GM21381 (cell line): ENCODE measurements around the gene PSMA4.
"Not testable (repeated sequence)": the region's sequence is repeated elsewhere in the genome, so short reads cannot be mapped to it uniquely, and the experiment has no call there.

Experiments used
- ATAC-seq: cut with Tn5 transposase; IDR thresholded peaks from one replicate; pipeline ENCODE4 v1.9.1; 2021; ENCODE audit warnings: mild to moderate bottlenecking, moderate library complexity; ENCODE audit not compliant: unreplicated experiment

PSMA4 gene

DNA sequence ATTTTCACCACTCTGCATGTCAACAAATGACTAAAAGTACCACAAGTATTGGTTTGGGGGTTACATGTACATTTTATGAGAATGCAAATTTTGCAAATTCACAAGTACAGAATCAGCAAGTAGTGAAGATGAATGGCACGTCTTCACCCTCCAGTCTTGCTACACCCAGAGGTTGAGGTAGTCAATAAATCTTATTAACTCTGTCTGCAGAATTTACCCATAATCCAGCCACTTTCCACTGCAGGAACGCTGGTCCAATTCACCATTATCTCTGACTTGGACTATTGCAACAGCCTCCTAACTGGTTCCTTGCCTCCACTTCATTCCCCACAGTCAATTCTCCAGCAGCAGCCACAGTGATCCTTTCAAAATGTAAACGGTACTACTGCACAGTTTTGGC is 10.6 kb downstream of the PSMA4 start:
- ATAC-seq, result no peak

DNA sequence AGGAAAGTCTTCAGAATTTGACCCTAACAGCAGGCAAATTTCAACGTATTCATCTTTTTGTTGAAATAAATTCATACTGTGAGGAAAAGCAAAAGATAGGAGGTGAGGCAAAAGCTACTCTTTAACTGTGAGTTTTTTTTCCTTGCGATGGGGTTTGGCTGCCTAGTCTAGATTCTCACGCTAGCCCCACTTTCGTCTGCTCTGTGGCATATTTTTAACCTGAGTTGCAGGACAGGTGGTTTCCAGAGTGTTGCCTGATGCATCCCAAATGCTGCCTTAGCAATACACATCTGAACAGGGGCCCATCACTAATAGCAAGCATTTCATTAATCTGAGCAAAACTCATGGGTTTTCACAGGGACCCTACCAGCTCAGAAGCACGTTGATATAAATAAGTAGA is 11.7 kb downstream of the PSMA4 start:
- ATAC-seq, result no peak

DNA sequence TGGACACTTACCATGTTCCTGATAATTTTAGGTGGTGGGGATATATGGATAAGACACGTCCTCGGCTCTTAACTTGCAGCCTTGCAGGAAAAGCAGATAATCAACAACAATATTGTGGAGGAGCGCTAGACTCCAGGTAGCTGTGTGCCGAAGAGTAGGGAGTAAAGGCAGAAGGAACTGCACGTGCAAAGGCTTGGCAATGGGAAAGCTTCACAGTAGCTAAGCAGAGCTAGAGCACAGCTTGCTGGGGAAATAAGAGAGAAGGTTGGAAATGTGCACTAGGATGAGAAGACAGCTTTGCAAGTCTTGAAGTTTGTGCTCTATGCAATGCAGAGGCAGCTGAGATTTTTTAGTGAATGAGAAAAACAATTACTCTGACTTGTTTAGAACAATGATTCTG is 12.4 kb downstream of the PSMA4 start:
- ATAC-seq, result no peak

DNA sequence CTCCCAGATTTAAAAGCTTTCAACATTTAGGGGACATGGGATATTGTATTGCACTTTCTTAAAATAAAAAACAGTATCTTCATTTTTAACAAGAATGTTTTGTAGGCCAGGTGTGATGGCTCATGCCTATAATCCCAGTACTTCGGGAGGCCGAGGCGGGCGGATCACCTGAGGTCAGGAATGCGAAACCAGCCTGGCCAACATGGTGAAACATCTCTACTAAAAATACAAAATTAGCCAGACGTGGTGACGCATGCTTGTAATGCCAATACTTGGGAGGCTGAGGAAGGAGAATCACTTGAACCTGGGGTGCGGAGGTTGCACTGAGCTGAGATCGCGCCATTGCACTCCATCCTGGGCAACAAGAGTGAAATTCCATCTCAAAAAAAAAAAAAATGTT is 20.0 kb downstream of the PSMA4 start:
- not testable (repeated sequence) for ATAC-seq

DNA sequence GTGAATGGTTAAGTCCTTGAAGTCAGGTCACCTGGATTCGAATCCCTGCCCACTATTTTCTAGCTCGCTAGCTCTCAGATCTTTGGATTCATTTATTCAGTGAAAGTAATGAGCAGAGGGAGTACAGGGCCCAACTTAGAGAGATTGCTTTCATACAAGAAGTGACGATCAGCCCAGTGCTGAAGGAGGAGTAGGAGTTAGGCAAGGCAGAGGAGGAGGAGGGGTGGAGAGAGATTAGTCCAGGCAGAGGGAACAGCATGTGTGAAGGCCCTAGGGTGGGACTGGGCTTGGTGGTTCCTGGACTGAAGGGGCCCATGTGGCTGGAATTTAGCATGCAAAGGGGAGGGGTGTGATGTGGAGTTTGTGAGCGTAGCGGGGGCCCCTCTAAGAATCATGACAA is 21.2 kb downstream of the PSMA4 start:
- no peak for ATAC-seq

DNA sequence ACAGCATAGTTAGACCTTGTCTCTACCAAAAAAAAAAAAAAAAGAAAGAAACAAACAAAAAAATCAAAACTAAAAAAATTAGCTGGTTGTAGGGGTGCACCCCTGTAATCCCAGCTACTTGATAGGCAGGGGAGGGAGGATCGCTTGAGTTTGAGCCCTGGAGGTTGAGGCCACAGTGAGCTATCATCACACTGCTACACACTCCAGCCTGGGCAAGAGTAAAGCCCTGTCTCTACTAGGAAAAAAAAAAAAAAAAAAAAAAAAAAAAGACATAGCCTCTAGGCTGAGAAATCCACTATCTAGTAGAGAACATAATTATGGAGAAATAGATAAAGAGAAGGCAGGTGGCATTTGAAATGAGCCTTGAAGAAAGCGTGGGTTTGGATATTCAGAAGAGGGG is 22.8 kb downstream of the PSMA4 start:
- no peak for ATAC-seq

DNA sequence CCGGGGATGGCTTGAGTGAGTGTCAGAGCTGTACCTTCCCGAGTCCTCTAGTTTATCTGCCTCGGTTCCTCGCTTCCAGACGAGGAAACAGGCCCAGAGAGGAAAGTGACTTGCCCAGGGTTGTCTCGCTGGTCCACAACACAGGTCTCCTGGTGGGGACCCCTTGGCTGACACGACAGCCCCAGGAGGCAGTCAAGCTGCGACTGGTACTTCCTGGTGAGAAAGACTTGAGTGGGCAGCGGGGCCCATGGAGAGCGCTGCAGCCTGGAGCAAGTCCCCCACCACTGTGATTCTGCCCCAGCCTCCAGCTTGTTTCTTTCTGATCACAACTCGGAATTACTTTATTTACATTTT is 24.5 kb downstream of the PSMA4 start:
- peak; percentile 11 for ATAC-seq

DNA sequence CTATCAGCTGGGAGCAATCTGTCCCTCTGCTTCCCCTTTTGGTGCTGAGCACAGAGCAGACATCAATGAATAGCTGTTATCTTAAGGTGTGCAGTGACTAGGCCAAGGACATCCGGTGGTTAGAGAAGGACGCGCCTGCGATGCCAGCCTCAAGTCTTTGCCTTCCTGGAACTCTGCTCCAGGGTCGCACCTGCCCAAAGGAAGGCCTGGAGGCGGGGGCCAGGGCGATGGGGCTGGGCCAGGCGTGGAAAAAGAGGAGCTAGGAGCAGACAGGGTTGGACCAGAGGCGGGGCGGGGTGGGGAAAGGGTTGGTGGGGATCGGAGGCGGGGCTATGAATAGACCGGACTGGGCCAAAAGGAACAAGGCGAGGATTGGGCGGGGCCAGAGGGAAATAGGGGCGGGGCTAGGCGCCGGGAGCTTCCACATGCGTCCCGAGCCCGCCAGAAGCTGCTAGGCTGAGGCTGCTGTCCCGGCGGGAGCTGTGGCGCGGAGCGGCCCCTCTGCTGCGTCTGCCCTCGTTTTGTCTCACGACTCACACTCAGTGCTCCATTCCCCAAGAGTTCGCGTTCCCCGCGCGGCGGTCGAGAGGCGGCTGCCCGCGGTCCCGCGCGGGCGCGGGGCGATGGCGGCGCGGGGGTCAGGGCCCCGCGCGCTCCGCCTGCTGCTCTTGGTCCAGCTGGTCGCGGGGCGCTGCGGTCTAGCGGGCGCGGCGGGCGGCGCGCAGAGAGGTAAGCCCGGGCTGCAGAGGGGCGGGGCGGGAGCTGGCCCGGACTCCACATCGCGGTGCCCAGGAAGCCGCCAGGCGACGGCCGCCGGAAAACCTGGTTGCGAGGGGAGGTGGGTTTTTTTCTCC is 25.1 kb downstream of the PSMA4 start, which contains the start of gene CHRNA5:
CHRNA5 (plus strand) TSS at position 424 of the 854 bp plus-strand sequence; CDS start at position 624, 200 bp downstream.
- ATAC-seq, result peak; percentile 82

DNA sequence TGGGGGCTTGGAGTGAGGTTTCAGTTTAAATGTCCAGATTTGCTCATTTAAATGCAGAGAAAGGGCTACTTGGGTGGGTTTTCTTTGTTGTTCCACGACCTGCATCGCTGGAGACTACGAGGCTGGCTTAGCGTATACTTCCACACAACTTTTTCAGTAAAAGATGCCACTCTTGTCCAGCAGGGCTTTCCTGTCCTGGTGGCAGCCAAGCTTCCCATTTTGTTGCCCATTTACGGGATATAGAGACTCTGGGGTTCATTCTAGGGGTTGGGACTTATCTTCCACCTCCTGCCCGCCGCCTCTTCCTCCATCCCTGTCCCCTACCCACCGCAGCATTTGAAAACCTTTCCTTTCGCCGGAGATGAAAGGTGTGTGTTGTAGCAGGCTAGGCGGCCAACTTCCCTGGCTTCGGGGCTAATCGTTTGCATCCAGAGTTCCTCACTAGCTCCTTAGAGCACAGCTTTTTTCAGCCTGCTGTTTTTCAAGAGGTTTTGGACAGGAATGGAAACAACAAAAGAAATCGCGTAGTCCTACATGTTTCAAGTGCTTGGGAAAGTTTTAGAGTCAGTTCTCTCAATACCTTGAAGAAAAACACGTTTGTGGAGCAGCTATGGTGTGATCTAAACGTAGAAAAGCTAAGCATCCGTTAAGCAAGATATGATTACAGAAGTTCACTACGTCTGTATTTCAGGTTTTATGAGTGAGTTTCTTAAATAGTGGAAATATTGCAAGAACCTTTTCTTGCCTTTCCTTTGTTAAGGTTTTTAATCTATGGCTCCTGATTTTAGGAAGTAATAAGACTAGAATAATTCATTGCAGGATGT is 25.9 kb downstream of the PSMA4 start:
- peak; percentile 19 for ATAC-seq

DNA sequence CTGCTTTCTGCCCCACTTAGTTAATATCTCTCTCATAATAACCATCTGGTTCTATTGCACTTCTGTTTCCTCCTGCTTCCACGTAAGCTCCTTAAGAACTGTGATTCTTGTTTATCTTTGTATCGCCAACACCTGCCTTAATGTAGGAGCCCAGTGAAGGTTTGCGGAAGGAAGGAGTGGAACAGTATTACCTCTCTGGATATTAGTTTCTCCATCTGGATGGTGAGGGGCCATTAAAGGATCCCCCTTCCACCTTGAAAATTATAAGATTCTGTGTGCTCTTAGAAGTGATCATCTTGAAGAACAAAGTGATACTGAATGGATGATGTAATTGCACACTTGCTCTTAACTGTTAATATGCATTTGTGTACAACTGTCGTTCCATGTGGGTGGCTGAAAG is 27.3 kb downstream of the PSMA4 start:
- no peak for ATAC-seq

DNA sequence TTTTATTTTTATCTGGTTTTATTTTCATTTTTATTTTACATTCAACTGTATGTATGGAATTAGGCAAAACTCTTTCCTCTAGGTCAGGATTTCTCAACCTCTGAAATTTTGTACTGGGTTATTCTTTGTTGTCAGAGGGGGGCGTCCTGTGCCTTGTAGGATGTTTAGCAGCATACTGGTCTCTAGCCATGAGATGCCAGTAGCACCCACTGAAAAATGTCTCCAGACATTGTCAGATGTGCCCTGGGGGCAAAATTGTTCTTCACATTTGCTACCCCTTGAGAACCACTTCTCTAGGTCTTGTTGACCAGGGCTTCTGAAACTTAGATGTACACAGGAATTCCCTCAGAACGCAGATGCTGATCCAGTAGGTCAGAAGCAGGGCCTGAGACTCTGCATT is 30.5 kb downstream of the PSMA4 start:
- no peak for ATAC-seq

DNA sequence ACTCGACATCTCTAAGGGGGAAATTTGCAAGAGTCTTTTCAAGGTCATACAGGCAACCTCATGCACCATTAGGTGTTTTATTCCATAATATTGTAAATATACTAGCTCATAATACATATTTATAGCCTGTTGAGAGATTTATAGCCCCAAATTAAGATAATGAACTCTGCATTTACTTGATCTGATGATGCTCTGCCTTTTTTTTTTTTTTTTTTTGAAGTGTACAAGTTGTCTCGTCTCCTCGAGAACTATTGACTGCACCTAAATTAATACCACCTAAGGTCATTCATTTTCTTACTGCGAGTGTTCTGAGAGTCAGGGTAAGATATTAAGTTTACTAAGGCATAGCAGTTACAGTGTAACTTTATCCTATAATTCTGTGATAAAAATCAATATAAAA is 31.1 kb downstream of the PSMA4 start:
- ATAC-seq, result no peak

DNA sequence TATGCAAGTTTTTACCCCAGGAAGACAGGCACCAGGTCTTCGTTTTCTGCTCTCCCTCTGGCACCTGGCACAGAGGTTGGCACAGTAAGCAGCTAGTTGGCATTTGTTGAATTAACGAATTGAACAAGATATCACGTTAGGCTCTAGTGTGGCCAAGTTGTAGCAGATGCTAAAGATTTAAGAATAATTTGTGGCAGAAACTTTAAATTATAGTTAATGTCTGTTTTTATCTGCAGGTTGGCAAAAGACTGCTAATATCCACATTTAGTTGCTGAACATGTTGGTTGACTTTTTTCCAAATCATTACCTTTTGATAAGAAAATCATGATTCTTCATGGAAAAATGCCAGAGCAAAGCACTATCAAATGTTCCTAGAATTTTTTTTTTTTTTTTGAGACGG is 33.2 kb downstream of the PSMA4 start:
- ATAC-seq, result no peak

DNA sequence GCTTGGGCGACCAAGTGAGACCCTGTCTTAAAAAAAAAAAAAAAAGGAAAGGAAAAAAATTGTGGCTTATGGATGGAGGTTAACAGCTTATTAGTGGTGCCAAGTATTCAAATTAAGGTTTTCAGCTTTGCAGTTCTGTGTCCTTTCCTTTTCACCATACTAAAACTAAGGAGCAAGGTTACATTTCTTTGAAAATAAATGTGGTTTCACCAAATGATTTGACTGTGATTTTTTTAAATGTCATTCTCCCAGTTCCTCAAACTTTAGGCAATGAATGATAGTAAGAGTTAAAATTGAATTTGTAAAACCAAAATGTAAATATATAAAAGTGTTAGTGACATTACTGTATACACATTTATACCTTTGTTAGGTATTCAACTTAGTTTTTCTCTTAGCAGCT is 34.7 kb downstream of the PSMA4 start:
- no peak for ATAC-seq

DNA sequence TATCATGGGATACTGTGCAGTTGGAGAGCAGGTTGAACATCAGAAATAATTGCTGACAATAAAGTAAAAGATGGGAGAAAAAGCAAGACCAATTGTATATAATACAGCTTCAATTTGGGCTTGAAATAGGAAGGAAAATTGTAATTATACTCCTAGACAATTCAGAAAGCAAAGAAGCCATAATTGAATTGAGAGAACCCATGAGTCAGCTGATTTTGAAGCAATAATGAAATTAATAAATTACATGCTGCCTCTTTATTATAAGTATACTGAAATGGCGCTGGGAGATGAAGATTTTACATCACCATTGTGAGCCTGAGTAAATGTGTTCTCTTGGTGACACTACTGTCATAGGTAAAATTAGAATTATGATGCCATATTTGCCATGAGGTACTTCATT is 57.3 kb downstream of the PSMA4 start:
- ATAC-seq, result no peak

DNA sequence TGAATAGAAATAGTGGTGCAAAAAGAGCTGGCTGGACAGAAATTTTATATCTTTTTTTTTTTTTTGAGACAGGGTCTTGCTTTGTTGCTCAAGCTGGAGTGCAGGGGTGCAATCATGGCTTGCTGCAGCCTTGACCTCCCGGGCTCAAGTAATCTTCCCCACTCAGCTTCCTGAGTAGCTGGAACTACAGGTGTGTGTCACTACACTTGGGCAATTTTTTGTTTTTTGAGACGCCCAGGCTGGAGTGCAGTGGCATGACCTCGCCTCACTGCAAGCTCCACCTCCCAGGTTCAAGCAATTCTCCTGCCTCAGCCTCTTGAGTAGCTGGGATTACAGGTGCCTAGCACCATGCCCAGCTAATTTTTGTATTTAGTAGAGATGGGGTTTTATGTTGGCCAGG is 58.1 kb downstream of the PSMA4 start:
- ATAC-seq, result no peak

DNA sequence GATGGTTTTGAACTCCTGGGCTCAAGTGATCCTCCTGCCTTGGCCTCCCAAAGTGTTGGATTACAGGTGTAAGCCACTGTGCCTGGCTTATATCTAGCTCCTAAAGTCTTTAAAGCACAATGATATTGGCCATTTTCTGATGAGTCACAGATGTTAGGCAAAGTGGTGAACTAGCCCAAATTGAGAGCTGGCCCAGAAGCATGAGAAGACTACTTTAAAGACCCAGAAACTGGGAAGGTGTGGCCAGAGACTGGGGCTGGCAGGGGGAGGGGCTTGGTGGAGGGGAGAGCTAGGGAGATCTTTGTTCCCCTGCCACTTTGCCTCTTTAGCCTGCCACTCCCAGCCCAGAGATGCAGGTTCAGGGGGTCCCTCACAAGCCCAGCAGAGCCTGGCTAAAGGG is 58.9 kb downstream of the PSMA4 start:
- ATAC-seq, result no peak
